Skeletal muscle cell (primary cell): ENCODE data around the gene NNT.
"Not testable (repeated sequence)": the region's sequence is repeated elsewhere in the genome, so short reads cannot be mapped to it uniquely, and the experiment has no call there.

Experiments used
- DNase-seq: peaks from one replicate; pipeline ENCODE4 v3.0.0-alpha.2; 2010; ENCODE audit warnings: low read depth
- H3K4me3 ChIP-seq: 2 replicates; pipeline ENCODE4 v1.5.1; 2011; ENCODE audit warnings: low read depth, mild to moderate bottlenecking, control low read depth, low read length, moderate library complexity

The NNT gene

DNA sequence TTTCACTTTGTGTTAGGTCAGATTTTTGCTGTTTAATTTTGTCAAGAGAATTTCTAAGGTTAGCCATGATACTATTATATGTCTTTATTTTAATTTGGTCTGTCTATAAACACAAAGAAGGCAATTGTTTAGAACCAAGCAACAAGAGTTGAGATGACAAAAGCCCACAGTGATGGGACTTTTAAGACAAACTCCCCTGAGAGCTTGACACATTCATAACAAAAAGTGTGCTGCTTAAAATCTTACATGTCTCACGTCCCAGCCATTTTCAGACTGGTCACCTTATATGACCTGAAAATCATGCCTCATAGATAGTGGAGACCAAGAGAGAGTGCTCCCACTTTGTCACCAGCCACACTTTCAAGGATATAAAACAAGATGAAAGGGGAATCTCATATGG is 21.6 kb upstream of the NNT start:
- H3K4me3 ChIP-seq, result no peak overlapping the region
- no peak for DNase-seq

DNA sequence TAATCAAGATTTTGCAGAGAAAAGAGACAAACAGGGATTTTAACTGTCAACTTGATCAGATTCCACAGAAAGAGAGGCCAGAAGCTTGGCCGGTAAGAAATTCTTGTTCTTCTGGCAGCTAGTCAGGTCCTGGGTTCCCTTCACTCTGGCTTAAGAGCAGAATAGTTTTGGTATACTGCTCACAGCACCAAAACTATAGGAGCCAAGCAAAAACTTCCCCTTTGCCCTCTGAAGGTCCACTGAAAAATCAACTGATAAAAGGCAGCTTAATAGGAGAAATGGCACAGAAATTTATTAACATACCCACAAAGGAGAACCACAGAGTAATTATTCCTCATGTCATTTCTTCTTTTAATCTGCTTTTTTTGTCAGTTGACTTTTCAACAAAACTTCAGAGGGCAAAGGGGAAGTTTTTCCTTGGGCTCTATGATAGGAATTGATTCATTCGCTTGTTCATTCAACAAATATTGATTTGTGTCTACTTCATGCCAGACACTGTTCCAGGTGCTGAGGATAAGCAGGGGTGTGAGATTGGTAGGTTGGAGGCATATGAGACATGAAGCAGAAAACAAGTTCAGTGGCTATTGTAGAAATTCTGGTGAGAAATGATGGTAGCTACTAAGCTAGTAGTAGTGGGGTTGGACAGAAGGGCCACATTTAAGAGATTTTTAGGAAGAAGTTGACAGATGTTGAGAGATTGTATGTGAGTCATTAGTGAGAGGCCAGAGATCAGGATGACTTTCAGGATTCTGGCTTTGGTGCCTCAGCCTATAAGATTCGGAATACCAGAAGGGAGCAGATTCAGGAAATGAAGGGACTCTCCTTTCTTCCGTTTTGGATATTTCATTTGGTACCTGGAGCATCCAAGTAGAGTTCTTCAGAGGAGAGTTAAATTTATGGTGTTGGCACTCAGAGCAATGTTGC is 20.6 kb upstream of the NNT start:
- no peak overlapping the region for H3K4me3 ChIP-seq

DNA sequence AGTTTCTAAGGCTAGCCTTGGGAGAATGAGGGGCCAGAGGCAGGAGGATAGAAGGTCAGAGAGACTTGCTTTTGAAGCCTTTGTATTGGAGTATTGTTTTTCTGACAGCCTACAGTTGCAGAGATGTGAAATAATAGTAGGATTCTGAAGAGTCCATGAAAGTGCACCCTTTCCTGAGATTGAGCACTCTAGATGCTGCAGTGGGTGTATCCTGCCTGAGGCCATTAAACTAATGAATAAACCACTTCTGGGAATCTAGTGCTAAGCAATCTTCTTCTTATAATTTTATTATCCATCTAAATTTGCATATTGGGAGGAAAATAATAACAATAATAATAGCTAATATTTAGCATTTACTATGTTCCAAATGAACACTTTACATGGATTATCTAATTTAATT is 19.3 kb upstream of the NNT start:
- no peak for DNase-seq
- no peak overlapping the region for H3K4me3 ChIP-seq

More for the DNA sequence above, 20.6 kb upstream of the NNT start:
- DNase-seq, result no peak

DNA sequence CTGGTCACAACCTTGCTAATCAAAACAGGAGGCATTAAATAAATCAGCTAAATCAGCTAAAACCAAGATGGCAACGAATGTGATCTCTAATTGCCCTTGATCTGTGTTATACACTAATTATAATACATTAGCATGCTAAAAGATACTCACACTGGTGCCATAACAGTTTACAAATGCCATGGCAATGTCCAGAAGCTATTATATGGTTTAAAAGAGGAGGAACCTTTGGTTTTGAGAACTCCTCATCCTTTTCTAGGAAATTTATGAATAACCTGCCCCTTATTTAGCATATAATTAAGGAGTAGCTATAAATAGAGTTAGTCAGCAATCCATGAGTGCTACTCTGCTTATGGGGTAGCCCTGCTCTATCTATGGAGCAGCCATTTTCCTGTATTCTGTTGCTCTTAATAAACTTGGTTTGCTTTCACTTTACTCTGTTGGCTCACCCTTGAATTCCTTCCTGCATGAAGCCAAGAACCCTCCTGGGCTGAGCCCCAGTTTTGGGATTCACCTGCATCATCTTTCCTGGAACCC is 18.7 kb upstream of the NNT start:
- no peak overlapping the region for H3K4me3 ChIP-seq
- DNase-seq, result no peak

DNA sequence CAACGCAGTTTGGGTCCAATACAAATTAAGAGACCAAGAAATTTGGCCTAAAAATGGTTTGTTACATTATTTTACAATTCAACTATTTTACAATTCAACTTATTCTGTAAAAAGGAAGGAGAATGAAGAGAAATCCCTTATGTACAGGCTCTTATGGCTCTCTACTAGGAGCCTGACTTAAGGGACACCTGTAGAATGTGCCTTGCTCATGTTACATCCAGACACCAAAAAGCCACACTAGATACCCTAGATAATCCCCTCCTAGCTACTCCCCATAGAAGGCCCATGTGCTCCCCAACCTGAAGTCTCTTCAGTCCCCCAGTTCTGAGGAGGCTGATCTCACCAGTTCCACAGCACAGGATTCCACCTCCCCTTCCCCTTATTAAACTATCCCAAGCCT is 14.1 kb upstream of the NNT start:
- no peak for DNase-seq
- H3K4me3 ChIP-seq, result no peak overlapping the region

DNA sequence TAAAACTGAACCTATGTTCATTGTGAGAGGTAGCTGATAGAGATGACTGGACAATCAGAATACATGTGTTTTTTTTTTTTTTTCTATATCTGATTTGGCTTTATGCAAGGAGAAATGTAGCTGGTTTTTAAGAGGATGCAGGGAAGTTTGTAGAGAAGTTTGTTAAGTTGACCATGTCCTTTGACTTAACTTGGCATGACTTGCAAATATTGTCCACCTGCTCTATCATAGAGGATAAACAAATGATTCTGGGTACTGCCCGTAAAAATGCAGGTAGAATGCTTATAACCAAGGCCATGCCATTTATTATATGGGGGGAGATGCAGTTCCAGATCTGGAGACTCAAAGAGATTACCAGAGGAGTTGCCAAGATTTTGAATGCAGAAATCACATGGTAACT is 13.7 kb upstream of the NNT start:
- DNase-seq, result no peak
- no peak overlapping the region for H3K4me3 ChIP-seq

DNA sequence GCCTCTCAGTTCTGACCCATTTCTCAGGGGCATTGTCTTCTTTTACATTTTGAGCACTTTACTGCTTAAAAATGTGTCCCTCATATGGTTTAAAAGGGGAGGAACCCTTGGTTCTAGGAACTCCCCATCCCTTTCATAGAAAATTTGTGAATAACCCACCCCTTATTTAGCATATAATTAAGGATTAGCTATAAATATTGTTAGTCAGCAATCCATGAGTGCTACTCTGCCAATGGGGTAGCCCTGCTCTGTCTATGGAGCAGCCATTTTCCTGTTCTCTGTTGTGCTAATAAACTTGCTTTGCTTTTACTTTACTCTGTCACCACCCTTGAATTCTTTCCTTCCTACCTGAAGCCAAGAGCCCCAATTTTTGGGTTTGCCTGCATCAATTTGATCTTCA is 12.3 kb upstream of the NNT start:
- no peak for DNase-seq
- H3K4me3 ChIP-seq, result no peak overlapping the region

DNA sequence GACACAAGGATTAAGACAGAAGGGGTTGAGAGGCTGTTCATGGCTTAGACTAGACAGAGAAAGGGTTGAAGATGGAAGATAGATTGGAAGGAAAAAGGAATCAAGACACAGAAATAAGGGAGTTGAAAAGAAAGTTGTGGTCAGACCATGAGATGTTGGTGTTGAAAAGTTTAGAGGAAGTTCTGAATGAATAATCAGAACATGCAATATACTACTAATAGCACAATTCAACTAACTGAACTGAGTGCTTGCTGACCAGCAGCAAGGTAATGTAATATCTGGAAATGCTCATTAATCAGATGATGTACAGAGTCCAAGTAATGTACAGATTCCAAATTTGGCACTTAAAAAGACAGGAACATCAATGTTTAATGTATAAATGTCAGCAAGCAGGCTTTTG is 10.6 kb upstream of the NNT start:
- no peak for DNase-seq
- no peak overlapping the region for H3K4me3 ChIP-seq

DNA sequence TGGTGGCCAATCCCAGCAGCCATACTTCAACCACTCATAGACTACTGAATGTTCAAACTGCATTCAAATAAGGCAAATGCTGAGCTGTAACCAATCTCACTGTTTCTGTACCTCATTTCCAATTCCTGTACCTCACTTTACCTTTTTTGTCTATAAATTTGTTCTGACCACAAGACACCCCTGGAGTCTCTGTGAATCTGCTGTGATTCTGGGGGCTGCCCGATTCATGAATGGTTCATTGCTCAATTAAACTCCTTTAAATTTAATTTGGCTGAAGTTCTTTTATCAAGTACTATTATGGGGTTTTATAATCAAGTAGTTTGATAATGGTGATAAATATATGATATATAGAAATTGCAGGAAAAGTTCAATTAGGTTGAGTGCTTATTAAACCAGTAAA is 4.1 kb upstream of the NNT start:
- H3K4me3 ChIP-seq, DNase-seq: not testable (repeated sequence)

DNA sequence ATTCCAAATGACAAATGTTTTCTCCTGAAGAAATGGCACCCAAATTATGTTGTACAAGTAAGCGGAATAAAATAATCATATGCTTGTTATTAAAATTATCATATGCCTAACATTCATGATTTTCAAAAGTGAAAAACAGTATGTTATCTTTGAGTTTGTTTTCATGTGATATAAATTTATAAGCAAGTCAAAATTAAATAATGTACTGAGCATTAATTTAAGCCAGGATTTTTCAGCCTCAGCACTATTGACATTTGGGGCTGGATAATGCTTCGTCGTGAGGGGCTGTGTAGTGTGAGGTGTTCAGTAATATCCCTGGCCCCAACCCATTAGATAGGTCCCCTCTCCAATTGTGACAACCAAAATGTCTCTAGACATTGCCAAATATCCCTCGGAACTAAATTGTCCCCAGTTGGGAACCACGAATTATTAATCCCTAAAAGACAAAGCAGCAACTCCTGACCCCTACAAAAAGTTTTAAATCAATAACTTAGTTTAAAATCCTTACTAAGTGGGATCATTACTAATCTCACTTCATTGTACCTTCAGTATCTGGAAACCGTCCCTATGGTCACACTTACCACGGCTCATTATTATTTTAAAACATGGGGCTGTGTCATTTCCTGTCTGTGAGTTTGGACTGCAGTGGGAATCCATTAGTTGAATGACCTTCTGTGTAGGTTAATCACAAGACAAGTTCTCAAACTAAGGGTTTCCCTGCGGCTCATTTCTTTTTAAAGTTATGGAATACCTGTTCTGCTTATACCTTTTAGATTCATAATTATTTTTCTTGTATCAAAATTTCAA is 1.3 kb upstream of the NNT start:
- peak overlapping the region; percentile 74 for H3K4me3 ChIP-seq
- DNase-seq, result no peak

DNA sequence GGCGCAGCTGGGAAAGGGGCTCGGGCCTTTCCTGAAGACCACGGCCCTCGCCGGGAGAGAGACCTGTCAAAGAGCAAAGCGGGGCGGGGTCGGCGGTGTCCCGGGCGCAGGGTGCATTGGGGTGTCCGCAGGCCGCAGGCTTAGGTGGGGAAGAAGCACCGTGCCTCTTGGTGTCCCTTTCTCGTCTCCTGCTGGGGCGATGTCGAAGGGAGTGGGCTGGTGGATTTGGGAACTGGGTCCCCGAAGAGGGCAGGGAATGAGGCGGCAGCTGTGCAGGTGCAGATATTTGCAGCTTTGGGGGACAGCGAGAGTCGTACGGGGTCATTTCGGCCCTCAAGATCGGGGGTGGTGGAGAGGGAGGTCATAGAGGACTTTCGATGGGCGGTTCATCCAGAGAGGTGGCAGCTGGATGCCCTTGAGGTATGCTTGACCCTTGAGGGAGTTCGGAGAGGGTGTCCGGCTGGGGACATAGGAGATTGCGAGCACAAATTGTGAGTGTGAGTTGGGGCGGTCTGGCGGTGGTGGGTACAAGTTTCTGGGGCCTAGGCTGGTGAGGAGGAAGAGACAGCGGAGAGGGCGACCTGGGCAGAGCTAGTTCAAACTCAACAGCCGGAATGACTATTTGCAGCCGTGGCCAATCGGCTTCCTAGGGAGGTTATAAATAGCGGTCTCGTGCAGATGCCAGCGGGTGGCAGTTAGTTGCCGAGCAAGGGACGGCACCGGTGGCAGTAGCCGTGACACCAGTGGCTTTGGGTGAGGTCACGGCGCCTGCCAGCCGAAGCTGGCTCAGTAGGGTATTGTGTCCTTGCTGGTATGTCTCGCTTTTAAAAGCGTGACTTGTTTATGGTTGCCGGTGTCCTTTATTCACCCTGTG is 601 bp downstream of the NNT start:
- H3K4me3 ChIP-seq, result peak overlapping the region; percentile 74
- DNase-seq, result no peak

DNA sequence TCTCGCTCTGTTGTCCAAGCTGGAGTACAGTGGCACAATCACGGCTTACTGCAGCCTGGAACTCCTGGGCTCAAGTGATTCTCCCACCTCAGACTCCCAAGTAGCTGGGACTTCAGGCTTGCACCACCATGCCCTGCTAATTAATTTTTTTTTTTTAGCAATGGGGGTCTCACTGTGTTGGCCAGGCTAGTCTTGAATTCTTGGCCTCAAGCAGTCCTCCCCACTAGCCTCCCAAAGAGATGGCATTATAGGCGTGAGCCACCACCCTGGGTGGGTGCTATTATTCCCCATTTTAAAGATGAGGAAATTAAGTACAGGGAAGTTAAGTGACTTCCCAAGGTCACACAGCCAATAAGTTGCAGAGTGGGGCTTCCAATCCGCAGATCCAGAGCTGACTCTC is 1.7 kb downstream of the NNT start:
- no peak overlapping the region for H3K4me3 ChIP-seq
- no peak for DNase-seq

DNA sequence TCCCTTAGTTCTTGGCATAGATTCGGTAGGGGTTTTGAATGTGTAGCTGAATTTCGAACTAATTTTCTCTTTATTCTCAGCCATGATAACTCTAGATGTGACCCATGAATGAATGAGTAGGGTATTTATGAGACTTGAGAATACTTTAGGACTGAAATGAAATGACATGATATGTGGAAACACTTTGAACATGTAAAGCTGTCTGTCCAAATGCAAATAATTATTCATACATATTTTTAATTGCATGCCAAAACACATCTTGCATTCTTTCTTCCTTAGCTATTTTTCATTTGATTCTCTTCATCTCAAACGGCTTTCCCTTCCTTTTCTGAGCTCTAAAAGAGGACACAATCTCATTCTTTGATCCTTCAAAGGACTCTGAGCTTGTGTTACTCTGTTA is 3.4 kb downstream of the NNT start:
- DNase-seq, result no peak
- no peak overlapping the region for H3K4me3 ChIP-seq

DNA sequence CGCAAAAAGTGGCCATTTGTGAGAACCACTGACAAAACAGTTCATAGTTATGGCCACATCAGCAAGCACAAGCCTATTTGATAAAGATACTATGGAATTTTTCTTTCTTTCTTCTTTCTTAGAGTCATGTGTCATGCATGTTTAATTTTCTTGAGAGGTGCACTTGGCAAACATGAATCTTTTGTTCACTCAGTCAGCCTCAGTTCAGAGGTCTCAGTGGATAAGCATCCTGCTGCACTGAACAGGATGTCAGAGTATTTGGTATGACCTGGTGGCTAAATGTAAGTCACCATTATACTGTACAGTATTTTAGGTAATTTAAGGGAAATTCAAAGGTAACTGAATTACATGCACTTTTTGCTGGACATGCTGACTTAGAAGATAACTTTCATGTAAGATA is 5.4 kb downstream of the NNT start:
- no peak for DNase-seq
- H3K4me3 ChIP-seq, result no peak overlapping the region

DNA sequence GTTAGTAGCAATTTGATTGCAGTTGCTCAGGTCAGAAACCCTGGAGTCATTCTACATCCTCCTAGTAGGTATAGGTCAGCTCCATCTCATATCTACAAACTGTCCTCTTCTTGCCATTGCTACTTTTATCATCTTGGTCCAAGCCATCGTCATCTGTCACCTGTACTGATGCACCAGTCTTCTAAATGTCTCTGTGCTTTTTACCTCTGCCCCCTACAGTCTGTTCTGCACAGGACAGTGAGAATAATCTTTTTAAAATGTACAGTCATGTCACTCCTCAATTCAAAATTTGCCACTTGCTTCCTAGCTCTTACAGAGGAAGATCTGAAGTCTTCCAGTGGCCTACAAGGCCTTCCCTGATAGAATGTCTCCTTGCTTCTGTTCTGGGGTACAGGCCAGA is 6.8 kb downstream of the NNT start:
- DNase-seq, result no peak
- H3K4me3 ChIP-seq, result no peak overlapping the region

DNA sequence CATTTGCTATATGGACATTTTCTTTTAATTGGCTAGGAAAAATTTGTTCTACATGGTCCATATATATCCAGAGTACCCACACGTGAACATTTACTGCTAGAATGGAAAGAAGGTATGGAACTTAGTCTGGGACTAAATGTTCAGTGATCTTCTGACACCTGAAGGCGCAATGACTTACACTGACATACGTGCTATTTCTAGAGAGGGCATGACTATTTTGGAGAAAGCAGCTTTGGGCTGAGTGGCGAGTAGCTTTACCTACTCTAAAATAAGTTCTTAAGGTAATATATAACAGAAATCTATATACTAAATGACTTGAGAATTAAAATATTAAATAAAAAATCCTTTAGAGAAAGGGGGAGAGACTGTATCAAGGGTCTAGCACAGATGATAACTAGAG is 10.4 kb downstream of the NNT start:
- H3K4me3 ChIP-seq, result no peak overlapping the region
- no peak for DNase-seq

DNA sequence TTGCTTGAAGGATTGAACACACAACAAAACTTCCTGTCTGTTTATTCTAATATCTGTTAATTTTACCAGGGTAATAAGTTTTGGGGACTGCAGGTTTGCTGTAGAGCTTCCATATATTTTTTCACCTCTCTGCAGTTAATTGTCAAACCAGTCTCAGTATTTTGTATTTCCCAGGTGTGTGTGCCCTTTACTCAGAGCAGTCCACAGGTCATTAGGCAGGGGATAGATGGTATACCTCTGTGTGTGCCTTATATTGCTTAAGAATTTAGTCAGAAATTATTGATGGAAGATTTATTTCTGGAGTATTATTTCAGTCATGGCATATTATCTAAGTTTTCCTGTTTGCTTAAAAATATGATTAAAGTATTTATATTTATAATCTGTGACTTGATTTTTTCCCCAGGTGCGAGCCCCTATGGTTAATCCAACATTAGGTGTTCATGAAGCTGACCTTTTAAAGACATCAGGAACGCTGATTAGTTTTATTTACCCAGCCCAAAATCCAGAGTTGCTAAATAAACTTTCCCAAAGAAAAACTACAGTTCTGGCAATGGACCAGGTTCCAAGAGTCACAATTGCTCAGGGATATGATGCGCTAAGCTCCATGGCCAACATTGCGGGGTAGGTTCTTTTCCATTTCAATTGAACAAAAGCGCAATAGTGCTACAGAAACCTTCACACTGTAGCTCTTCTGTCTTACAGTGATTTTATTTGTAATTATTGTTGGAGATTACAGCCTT is 12.6 kb downstream of the NNT start:
- no peak overlapping the region for H3K4me3 ChIP-seq
- no peak for DNase-seq

DNA sequence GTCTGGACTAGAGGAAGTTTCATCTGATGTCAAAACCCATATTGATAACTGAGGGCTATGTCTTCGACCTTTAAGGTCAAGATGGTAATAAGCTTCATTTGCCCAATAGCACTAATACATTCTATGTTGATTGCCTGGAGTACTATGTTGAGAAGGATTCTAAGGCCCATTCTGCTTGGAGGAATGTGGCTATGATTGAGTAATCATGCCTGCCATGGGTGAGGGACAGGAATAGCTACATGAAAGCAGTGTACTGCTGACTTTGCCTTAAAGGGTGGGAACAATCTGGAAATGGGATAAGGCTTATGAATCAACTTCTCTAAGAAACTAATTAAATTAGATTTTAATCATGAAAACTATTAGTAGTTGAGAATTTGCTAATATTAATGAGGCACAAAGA is 13.6 kb downstream of the NNT start:
- no peak overlapping the region for H3K4me3 ChIP-seq
- DNase-seq, result no peak

DNA sequence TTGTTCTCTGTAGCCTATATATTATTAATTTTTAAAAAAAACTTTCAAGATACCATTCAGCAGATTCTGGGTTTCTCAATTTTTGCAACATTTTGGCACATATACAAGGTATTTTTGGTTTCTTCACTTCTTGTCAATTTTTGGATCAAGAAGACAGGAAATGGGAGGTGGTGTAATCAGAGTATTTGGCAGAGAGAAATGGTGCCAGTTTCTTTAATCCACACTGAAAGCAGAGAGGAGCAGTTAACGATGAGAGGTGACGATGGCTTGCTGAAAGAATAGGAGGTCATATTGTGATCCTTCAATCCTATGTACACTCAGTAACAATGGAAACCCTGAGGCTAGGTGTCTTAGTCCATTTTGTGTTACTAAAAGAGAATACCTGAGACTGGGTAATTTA is 16.4 kb downstream of the NNT start:
- H3K4me3 ChIP-seq, result no peak overlapping the region
- DNase-seq, result no peak
